SK-N-SH treated with all-trans-retinoic acid at 6 μM for 48 hours (cell line): ENCODE results near the gene ADCYAP1R1.

Experiments used
- ARNTL ChIP-seq: fragments of 450-650 bp; formaldehyde crosslinking; IDR thresholded peaks from 2 replicates; pipeline ENCODE4 v1.5.0; 2020; ENCODE audit warnings: low read depth, mild to moderate bottlenecking, moderate library complexity, borderline replicate concordance
- CSDC2 ChIP-seq: fragments of 250-450 bp; sonication (Bioruptor Pico); IDR thresholded peaks from 2 replicates; pipeline ENCODE4 v1.5.0; 2020; ENCODE audit warnings: mild to moderate bottlenecking, moderate library complexity
- PATZ1 ChIP-seq: fragments of 250-450 bp; sonication (Bioruptor Pico); IDR thresholded peaks from 2 replicates; pipeline ENCODE4 v1.8.0; 2020; ENCODE audit warnings: mild to moderate bottlenecking, moderate library complexity, borderline replicate concordance
- ZNF565 ChIP-seq: fragments of 450-650 bp; formaldehyde crosslinking; conservative IDR thresholded peaks from 2 replicates; pipeline ENCODE4 v1.5.0; 2020; ENCODE audit warnings: low read depth, mild to moderate bottlenecking, moderate library complexity
- ZNF70 ChIP-seq: fragments of 450-650 bp; formaldehyde crosslinking; IDR thresholded peaks from 2 replicates; pipeline ENCODE4 v1.5.0; 2020; ENCODE audit warnings: mild to moderate bottlenecking, moderate library complexity
- TF ChIP-seq, protein P1 (sequence below): fragments of 250-450 bp; sonication (Bioruptor Pico); IDR thresholded peaks from 2 replicates; pipeline ENCODE4 v1.5.1; 2021; ENCODE audit warnings: mild to moderate bottlenecking, moderate library complexity

GRCh38 chr7:31098642-31099360 lies 46.7 kb downstream of the ADCYAP1R1 start:
- no peak for TF ChIP-seq ZNF70 (CRISPR knock-in tag)
- no peak for TF ChIP-seq CSDC2 (CRISPR knock-in tag)
- no peak for TF ChIP-seq PATZ1 (CRISPR knock-in tag)
- TF ChIP-seq ZNF565 (CRISPR knock-in tag) = no peak
- TF ChIP-seq ARNTL (CRISPR knock-in tag) = no peak
- TF ChIP-seq, protein P1, sequence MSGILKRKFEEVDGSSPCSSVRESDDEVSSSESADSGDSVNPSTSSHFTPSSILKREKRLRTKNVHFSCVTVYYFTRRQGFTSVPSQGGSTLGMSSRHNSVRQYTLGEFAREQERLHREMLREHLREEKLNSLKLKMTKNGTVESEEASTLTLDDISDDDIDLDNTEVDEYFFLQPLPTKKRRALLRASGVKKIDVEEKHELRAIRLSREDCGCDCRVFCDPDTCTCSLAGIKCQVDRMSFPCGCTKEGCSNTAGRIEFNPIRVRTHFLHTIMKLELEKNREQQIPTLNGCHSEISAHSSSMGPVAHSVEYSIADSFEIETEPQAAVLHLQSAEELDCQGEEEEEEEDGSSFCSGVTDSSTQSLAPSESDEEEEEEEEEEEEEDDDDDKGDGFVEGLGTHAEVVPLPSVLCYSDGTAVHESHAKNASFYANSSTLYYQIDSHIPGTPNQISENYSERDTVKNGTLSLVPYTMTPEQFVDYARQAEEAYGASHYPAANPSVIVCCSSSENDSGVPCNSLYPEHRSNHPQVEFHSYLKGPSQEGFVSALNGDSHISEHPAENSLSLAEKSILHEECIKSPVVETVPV (CRISPR knock-in tag) = no peak
